Choroid plexus epithelial cell (primary cell): ENCODE measurements around the gene HINT1.
A peak's percentile ranks its signal among the peaks of the same experiment; 100 is the strongest.

Experiments used
- DNase-seq: peaks from one replicate; pipeline ENCODE4 v3.0.0-alpha.2; 2010; ENCODE audit warnings: low read depth
- H3K4me3 ChIP-seq: 2 replicates; pipeline ENCODE4 v1.5.1; 2011; ENCODE audit warnings: low read depth, mild to moderate bottlenecking, control low read depth, low read length, moderate library complexity
- TF ChIP-seq, protein P1 (sequence below): conservative IDR thresholded peaks from 2 replicates; pipeline ENCODE4 v1.5.1; 2011; ENCODE audit warnings: low read depth, mild to moderate bottlenecking, control low read depth, inconsistent platforms, low read length, moderate library complexity

HINT1 gene

GRCh38 chr5:131165119-131165727 is at the start of gene HINT1:
Gene HINT1, minus strand, starts transcription at chr5:131165256. Its CDS starts 51 bp downstream, at chr5:131165205.
- H3K4me3 ChIP-seq, result peak within 1 kb of the TSS; percentile 92
- peak; percentile 90 for DNase-seq
- TF ChIP-seq, protein P1, sequence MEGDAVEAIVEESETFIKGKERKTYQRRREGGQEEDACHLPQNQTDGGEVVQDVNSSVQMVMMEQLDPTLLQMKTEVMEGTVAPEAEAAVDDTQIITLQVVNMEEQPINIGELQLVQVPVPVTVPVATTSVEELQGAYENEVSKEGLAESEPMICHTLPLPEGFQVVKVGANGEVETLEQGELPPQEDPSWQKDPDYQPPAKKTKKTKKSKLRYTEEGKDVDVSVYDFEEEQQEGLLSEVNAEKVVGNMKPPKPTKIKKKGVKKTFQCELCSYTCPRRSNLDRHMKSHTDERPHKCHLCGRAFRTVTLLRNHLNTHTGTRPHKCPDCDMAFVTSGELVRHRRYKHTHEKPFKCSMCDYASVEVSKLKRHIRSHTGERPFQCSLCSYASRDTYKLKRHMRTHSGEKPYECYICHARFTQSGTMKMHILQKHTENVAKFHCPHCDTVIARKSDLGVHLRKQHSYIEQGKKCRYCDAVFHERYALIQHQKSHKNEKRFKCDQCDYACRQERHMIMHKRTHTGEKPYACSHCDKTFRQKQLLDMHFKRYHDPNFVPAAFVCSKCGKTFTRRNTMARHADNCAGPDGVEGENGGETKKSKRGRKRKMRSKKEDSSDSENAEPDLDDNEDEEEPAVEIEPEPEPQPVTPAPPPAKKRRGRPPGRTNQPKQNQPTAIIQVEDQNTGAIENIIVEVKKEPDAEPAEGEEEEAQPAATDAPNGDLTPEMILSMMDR, result peak; percentile 27

DNA sequence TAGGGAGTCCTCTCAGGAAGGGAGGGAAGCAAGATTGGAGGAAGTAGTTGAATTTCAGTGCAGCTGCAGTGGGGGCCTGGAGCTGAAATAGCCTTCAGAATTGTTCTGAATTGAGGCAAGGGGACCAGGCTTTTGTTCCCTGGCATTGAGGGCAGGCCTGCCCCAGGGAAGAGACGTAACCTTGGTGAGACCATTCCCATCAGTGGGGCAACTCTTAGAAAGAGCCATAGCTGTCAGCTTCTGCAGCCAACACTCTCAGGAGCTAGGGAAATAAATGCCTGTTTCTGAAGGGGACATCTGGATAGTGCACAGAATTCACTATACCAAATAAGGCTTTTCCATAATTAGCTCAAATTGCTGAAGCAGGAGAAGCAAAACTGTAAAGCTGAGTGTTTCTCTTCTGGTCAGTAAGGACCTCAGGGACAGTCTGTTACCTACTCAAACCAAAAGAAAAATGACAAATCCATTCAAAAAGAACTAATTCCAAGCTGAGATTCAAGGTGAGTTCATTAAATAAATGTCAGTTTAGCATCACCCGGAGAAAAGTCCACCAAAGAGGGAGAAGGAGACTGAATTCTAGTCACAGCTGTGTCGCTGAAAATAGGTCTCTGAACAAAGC is 49.7 kb upstream of the HINT1 start:
- H3K4me3 ChIP-seq, result no peak overlapping the region
- DNase-seq, result no peak
- TF ChIP-seq, protein P1, result no peak

GRCh38 chr5:131212471-131213021 is 47.5 kb upstream of the HINT1 start:
- no peak overlapping the region for H3K4me3 ChIP-seq
- TF ChIP-seq, protein P1, result no peak
- no peak for DNase-seq

DNA sequence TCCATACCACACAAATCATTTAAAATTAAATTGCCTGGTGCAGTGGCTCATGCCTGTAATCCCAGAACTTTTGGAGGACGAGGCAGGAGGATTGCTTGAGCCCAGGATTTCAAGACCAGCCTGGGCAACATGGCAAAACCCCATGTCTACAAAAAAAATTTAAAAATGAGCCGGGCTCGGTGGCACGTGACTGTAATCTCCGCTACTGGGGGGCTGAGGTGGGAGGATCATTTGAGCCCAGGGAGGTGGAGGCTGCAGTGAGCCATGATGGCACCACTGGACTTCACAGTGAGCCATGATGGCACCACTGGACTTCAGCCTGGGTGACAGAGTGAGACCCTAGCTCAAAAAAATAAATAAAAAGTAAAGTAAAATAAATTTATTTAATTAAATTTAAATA is 46.6 kb upstream of the HINT1 start:
- TF ChIP-seq, protein P1, result no peak
- no peak overlapping the region for H3K4me3 ChIP-seq
- no peak for DNase-seq

DNA sequence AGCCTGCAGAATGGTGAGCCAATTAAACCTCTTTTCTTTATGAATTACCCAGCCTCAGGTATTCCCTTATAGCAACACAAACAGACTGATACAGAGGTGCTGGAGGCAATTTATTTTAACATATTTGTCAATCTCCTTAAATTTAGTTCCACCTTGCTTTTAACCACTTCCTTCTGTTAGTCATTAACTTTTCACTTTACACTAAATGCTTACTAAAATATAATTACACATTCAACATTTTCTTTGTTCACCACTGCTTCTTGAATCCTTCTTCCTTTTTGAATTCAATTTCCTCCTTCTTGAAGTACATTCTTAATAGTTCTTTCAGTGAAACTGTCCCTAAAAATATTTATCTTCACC is 45.1 kb upstream of the HINT1 start:
- H3K4me3 ChIP-seq, result no peak overlapping the region
- no peak for DNase-seq

DNA sequence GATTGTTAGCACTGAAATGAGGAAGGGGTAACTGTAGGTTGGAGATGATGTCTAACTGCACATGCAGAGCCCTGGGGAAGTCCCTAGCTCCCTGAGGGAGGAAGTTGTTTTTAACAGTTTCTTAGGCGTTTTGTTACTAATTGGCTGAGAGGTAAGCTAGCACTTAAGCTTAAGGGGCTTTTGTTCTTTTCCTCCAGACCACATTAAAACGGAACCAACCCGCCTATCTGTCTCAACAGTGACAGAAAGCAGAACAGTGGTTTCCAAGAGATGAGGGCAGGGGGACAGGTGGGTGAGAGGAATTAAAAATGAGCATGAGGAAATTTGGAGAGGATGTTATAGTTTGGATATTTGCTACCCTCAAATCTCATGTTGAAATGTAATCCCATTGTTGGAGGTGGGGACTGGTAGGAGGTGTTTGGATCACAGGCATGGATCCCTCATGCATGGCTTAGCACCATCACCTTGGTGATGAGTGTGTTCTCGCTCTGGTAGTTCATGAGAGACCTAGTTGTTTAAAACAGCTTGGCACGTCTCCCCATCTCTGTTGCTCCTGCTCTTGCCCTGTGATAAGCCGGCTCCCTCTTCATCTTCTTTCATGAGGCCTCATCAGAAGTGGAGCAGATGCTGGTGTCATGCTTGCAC is 44.6 kb upstream of the HINT1 start:
- no peak overlapping the region for H3K4me3 ChIP-seq
- no peak for DNase-seq

More for the DNA sequence above, 45.1 kb upstream of the HINT1 start:
- TF ChIP-seq, protein P1, result no peak

More for the DNA sequence above, 44.6 kb upstream of the HINT1 start:
- TF ChIP-seq, protein P1, result no peak
